Measurements from ENCODE around the gene STS.

- TF ChIP-seq CTCF (conservative IDR thresholded peaks at IDR 0.05), result no peak
- TF ChIP-seq EZH2 (IDR thresholded peaks at IDR 0.05; ENCODE audit: low read depth), result no peak
Observed at GRCh38 chrX:7179446-7179845, 31.9 kb downstream of the STS start.

All from PC-9 (cell line).